Keratinocyte (primary cell): Measurements from ENCODE around the gene TCF7L2. TPM values are rescaled to one million over a fixed set of nuclear protein-coding genes. Genes with fewer than 3 reads are reported as not detected.

Experiments
- DNase-seq: peaks from one replicate; pipeline ENCODE4 v3.0.0-alpha.2; 2011; ENCODE audit warnings: low read depth, missing footprints, low spot score
- FAIRE-seq: peaks from 2 replicates; lab custom pipeline; 2011; peaks lifted over from hg19 to GRCh38; lab: Jason Lieb, UNC
- H2AFZ ChIP-seq: 2 replicates; pipeline ENCODE4 v1.6.0; 2012; ENCODE audit warnings: low read length, control low read depth, inconsistent platforms; ENCODE audit not compliant: control insufficient read depth
- H3K27ac ChIP-seq: 2 replicates; pipeline ENCODE4 v1.5.1; 2011; ENCODE audit warnings: low read length; ENCODE audit not compliant: control insufficient read depth, insufficient read depth
- H3K27me3 ChIP-seq: 3 replicates; pipeline ENCODE4 v1.6.0; 2011; ENCODE audit warnings: low read length; ENCODE audit not compliant: control insufficient read depth, insufficient read depth; ENCODE audit errors: extremely low read depth
- H3K36me3 ChIP-seq, 2 experiments: 2 replicates in 1 of 2; 3 replicates in 1 of 2; pipeline ENCODE4 v1.5.1; 2011; ENCODE audit warnings: low read length in 2 of 2, mild to moderate bottlenecking in 1 of 2; ENCODE audit not compliant: control insufficient read depth in 2 of 2, insufficient read depth in 2 of 2; ENCODE audit errors: extremely low read depth in 1 of 2
- H3K4me1 ChIP-seq: 3 replicates; pipeline ENCODE4 v1.5.1; 2011; ENCODE audit warnings: low read length; ENCODE audit not compliant: control insufficient read depth, insufficient read depth; ENCODE audit errors: extremely low read depth
- H3K4me2 ChIP-seq: 3 replicates; pipeline ENCODE4 v1.6.0; 2011; ENCODE audit warnings: low read depth, low read length; ENCODE audit not compliant: control insufficient read depth, insufficient read depth; ENCODE audit errors: extremely low read depth
- H3K4me3 ChIP-seq, 3 experiments: fragments of 200-600 bp in 1 of 3; sonication (generic) in 1 of 3; 2 replicates in 2 of 3; 3 replicates in 1 of 3; pipeline ENCODE4 v1.5.1; 2011 to 2016; ENCODE audit warnings: low read length in 3 of 3, mild to moderate bottlenecking in 3 of 3, control low read depth in 2 of 3, inconsistent platforms in 1 of 3, low read depth in 1 of 3, mixed read lengths in 1 of 3, mixed run types in 1 of 3, moderate library complexity in 1 of 3; ENCODE audit not compliant: control insufficient read depth in 2 of 3, insufficient read depth in 2 of 3; ENCODE audit errors: extremely low read depth in 1 of 3
- H3K79me2 ChIP-seq: 2 replicates; pipeline ENCODE4 v1.6.0; 2012; ENCODE audit warnings: low read length; ENCODE audit not compliant: control insufficient read depth, insufficient read depth
- H3K9ac ChIP-seq: 3 replicates; pipeline ENCODE4 v1.6.0; 2011; ENCODE audit warnings: low read length; ENCODE audit not compliant: control insufficient read depth, insufficient read depth; ENCODE audit errors: extremely low read depth
- H3K9me1 ChIP-seq: 3 replicates; pipeline ENCODE4 v1.6.0; 2011; ENCODE audit warnings: low read length; ENCODE audit not compliant: control insufficient read depth, insufficient read depth; ENCODE audit errors: extremely low read depth
- H3K9me3 ChIP-seq: 2 replicates; pipeline ENCODE4 v1.5.1; 2012; ENCODE audit warnings: low read depth, low read length; ENCODE audit not compliant: control insufficient read depth
- H4K20me1 ChIP-seq: 3 replicates; pipeline ENCODE4 v1.6.0; 2011; ENCODE audit warnings: low read length; ENCODE audit not compliant: control insufficient read depth, insufficient read depth; ENCODE audit errors: extremely low read depth
- CTCF ChIP-seq, 3 experiments: IDR thresholded peaks in 1 of 3; conservative IDR thresholded peaks in 1 of 3; optimal IDR thresholded peaks in 1 of 3; 2 replicates in 2 of 3; 3 replicates in 1 of 3; pipeline versions ENCODE3 to v1.5.1; 2011; ENCODE audit warnings: low read length in 3 of 3, mild to moderate bottlenecking in 3 of 3, moderate library complexity in 2 of 3, control low read depth in 1 of 3, inconsistent platforms in 1 of 3; ENCODE audit not compliant: insufficient read depth in 2 of 3; ENCODE audit errors: extremely low read depth in 1 of 3
- EZH2 ChIP-seq: IDR thresholded peaks from one replicate; pipeline ENCODE4 v1.6.1; 2012; ENCODE audit warnings: inconsistent platforms, mild to moderate bottlenecking, low read length, moderate library complexity
- dilution Hi-C: fragments of 300-500 bp; cut with MboI; formaldehyde crosslinking; loops from one replicate; pipeline ENCODE4 v1.7.0; 2020; ENCODE audit warnings: low sequenced_read_pairs; ENCODE audit not compliant: extremely low pct_ligation_motif_present
- polyA plus RNA-seq, 5 experiments: library from polyadenylated mRNA; depleted of rRNA in 3 of 5; stranded (reverse) in 3 of 5; stranded (forward) in 1 of 5; unstranded in 1 of 5; fragments of >200 nt; gene quantifications; 1 replicate in 1 of 5; 2 replicates in 3 of 5; 3 replicates in 1 of 5; pipeline versions ENCODE4 v1.2.1 to v1.2.3, GENCODE V29; 2011 to 2012; ENCODE audit warnings: missing spikeins in 2 of 5, low read depth in 1 of 5, low replicate concordance in 1 of 5

The TCF7L2 gene
- polyA plus RNA-seq, 1 donor (not counting 4 experiments of a cell fraction or from before 2014, with no cell fraction given) = 2.5 TPM

DNA sequence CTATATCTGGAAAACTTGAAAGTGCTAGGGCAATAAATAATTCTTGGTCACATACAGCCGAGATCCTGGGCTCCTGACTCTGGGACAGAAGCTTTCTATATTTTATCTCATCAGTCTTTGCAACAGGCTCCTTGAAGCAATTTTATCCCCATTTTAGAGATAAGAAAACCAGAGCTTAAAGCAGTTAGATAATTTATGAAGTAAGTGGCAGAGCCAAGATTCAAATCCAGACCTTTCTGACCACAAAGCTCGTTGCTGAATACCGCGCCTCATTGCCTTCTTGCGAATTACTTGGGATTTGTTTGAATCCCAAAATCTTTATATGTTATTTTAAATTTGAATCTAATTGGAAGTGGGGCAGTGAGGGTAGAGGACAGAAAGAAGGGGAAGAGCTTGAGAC lies 106.0 kb downstream of the TCF7L2 start:
- TF ChIP-seq EZH2 (no peak), CTCF (optimal IDR thresholded peaks at IDR 0.05 in 1 of 3, IDR thresholded peaks at IDR 0.05 in 1 of 3, conservative IDR thresholded peaks at IDR 0.05 in 1 of 3; ENCODE audit: extremely low read depth in 1 of 3, insufficient read depth in 2 of 3, low read length in 3 of 3) (no peak)
- H3K4me1 ChIP-seq = peaks cover 3% of the 10 kb centered on the region
- no peaks in the 10 kb centered on the region for H4K20me1 ChIP-seq
- H3K27ac ChIP-seq = no peak overlapping the region
- H3K9me1 ChIP-seq = no peaks in the 10 kb centered on the region
- H3K27me3 ChIP-seq = no peaks in the 10 kb centered on the region
- DNase-seq = no peak
- FAIRE-seq = no peak
- H2AFZ ChIP-seq = no peak overlapping the region
- H3K9me3 ChIP-seq = no peaks in the 10 kb centered on the region
- no peak overlapping the region for H3K4me2 ChIP-seq
- no peak overlapping the region for H3K9ac ChIP-seq
- peaks cover 0 to 1% of the 10 kb centered on the region in 2 experiments for H3K36me3 ChIP-seq
- dilution Hi-C loops = no loop called here
- no peaks in the 10 kb centered on the region for H3K79me2 ChIP-seq
- H3K4me3 ChIP-seq = no peak overlapping the region

DNA sequence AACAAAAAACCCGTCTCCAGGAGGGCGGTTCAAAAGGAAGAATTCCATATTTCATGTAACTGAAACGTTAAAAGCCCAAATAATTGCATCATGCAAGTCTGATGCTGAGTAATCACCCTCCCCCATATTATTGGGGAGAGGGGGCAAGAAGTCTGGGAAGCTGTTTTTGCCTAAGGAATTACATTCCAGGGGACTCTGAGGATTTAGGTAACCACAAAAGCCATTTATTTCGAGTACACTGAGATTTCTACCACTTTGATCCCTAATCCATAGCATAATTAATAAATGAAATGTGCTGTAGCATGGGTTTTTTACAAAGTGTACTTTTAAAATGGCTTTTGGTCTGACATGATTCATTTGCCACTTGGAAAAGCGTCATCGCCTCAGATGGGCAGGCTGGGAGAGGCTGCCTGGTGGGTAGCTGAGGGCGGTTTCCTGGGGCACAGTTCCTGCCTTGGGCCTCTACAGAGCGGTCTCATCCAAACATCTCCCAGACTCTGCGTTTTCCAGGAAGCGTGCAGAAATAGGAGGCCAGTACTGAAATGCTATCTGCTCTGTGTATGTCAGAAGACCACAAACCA lies 106.5 kb downstream of the TCF7L2 start:
- TF ChIP-seq CTCF (optimal IDR thresholded peaks at IDR 0.05 in 1 of 3, IDR thresholded peaks at IDR 0.05 in 1 of 3, conservative IDR thresholded peaks at IDR 0.05 in 1 of 3; ENCODE audit: extremely low read depth in 1 of 3, insufficient read depth in 2 of 3, low read length in 3 of 3) (no peak), EZH2 (no peak)
- Histone ChIP-seq H2AFZ (no peak overlapping the region), H3K4me3 (no peak overlapping the region), H3K4me2 (no peak overlapping the region), H3K79me2 (no peaks in the 10 kb centered on the region), H3K27me3 (no peaks in the 10 kb centered on the region), H4K20me1 (no peaks in the 10 kb centered on the region), H3K9ac (no peak overlapping the region), H3K9me3 (no peaks in the 10 kb centered on the region), H3K4me1 (peaks cover 3% of the 10 kb centered on the region), H3K9me1 (no peaks in the 10 kb centered on the region), H3K36me3 (peaks cover 0 to 1% of the 10 kb centered on the region in 2 experiments), H3K27ac (no peak overlapping the region)
- dilution Hi-C loops = no loop called here
- DNase-seq (no peak), FAIRE-seq (no peak)
